A549 (cell line): ENCODE data around the gene ZNF879.

Source experiments
- CTCF ChIP-seq: fragments of >200 bp; sonication (Bioruptor Twin); formaldehyde crosslinking; IDR thresholded peaks from 3 replicates; pipeline ENCODE4 v1.5.1; 2016
- KDM5A ChIP-seq: fragments of 200-600 bp; sonication (generic); IDR thresholded peaks from 2 replicates; pipeline ENCODE4 v1.6.1; 2016; ENCODE audit warnings: antibody characterized with exemption, mild to moderate bottlenecking
- POLR2A ChIP-seq: IDR thresholded peaks from 2 replicates; pipeline ENCODE4 v1.6.1; 2012; ENCODE audit warnings: mild to moderate bottlenecking, low read length
- RAD21 ChIP-seq, 2 experiments: fragments of >200 bp in 1 of 2; sonication (Bioruptor Twin) in 1 of 2; formaldehyde crosslinking in 1 of 2; IDR thresholded peaks in 1 of 2; conservative IDR thresholded peaks in 1 of 2; 2 replicates in 1 of 2; 3 replicates in 1 of 2; pipeline ENCODE4 v1.6.1; 2012 to 2018; ENCODE audit warnings: inconsistent platforms in 1 of 2
- TF ChIP-seq, protein P1 (sequence below): IDR thresholded peaks from 2 replicates; pipeline ENCODE4 v1.6.1; 2012

DNA sequence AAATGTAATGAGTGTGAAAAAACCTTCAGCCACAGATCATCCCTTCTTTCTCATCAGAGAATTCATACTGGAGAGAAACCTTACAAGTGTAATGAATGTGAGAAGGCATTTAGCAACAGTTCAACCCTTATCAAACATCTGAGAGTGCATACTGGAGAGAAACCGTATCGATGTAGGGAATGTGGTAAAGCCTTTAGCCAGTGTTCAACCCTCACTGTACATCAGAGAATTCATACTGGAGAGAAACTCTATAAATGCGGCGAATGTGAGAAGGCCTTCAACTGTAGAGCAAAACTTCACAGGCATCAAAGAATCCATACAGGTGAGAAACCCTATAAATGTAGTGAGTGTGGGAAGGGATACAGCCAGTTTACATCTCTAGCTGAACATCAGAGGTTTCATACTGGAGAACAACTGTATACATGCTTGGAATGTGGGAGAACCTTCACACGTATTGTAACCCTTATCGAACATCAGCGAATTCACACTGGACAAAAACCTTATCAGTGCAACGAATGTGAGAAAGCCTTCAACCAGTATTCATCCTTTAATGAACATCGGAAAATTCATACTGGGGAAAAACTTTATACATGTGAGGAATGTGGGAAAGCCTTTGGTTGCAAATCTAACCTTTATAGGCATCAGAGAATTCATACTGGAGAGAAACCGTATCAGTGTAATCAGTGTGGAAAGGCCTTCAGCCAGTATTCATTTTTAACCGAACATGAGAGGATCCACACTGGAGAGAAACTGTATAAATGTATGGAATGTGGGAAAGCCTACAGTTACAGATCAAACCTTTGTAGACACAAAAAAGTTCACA, 55.8 kb downstream of the ZNF879 start:
- TF ChIP-seq CTCF (no peak), POLR2A (no peak), KDM5A (no peak), RAD21 (conservative IDR thresholded peaks at IDR 0.05 in 1 of 2, IDR thresholded peaks at IDR 0.05 in 1 of 2) (no peak)
- TF ChIP-seq, protein P1, sequence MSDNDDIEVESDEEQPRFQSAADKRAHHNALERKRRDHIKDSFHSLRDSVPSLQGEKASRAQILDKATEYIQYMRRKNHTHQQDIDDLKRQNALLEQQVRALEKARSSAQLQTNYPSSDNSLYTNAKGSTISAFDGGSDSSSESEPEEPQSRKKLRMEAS: no peak
